GM20000 (cell line): Measurements from ENCODE around the gene MSI2.

Source experiments
- DNase-seq: peaks from one replicate; pipeline ENCODE4 v3.0.0; 2012; ENCODE audit warnings: low spot score
- CTCF ChIP-seq: IDR thresholded peaks from 2 replicates; pipeline ENCODE4 v1.5.1; 2012; ENCODE audit warnings: mild to moderate bottlenecking, control low read depth; ENCODE audit errors: extremely low read depth, missing control alignments

MSI2 gene

GRCh38 chr17:57550016-57550415 is 293.7 kb downstream of the MSI2 start:
- DNase-seq, result no peak
- TF ChIP-seq CTCF, result no peak

- TF ChIP-seq CTCF, result no peak
- DNase-seq, result no peak
Measured at GRCh38 chr17:57550668-57551315, 294.5 kb downstream of the MSI2 start.

GRCh38 chr17:57551321-57552079 is 295.2 kb downstream of the MSI2 start:
- no peak for TF ChIP-seq CTCF
- peak; percentile 57 for DNase-seq

GRCh38 chr17:57552114-57552624 is 295.8 kb downstream of the MSI2 start:
- TF ChIP-seq CTCF, result peak; percentile 84

GRCh38 chr17:57553526-57553925 is 297.2 kb downstream of the MSI2 start:
- TF ChIP-seq CTCF, result no peak
- no peak for DNase-seq

More at GRCh38 chr17:57552114-57552624, 295.8 kb downstream of the MSI2 start:
- DNase-seq, result peak; percentile 73

- DNase-seq, result no peak
- TF ChIP-seq CTCF, result no peak
Measured at GRCh38 chr17:57553991-57554825, 297.9 kb downstream of the MSI2 start.
